HG03571 (cell line): ENCODE results near the gene LTC4S.
"Not testable (repeated sequence)": the region's sequence is repeated elsewhere in the genome, so short reads cannot be mapped to it uniquely, and the experiment has no call there.

Source experiments
- ATAC-seq: cut with Tn5 transposase; IDR thresholded peaks from one replicate; pipeline ENCODE4 v1.9.1; 2021; ENCODE audit not compliant: unreplicated experiment

Gene LTC4S

DNA sequence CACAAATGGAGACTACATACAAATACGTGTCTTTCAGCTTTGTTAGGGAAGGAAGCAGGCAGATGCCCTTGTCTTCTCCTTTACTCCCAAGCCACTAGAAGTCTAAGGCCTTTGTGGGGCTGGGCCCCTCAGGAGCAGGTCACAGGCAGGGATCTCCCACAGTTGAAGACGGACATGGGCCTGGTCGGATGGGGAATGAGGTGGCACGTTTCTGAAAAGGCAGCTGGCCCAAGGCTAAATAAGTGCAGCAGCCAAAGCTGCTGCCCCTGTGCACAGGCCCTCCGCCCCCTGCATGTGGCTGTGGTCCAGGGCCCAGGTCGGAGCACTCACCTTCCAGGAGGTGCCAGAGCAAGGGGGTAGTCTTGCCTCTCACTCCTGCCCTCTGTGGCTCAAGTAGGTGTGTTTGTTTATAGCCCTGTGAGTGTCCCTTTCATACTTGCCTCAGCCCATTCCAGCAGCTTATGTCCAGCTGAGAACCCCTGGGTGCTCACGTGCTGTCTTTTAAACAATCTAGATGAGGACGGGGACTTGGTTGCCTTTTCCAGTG is 28.7 kb downstream of the LTC4S start:
- no peak for ATAC-seq

DNA sequence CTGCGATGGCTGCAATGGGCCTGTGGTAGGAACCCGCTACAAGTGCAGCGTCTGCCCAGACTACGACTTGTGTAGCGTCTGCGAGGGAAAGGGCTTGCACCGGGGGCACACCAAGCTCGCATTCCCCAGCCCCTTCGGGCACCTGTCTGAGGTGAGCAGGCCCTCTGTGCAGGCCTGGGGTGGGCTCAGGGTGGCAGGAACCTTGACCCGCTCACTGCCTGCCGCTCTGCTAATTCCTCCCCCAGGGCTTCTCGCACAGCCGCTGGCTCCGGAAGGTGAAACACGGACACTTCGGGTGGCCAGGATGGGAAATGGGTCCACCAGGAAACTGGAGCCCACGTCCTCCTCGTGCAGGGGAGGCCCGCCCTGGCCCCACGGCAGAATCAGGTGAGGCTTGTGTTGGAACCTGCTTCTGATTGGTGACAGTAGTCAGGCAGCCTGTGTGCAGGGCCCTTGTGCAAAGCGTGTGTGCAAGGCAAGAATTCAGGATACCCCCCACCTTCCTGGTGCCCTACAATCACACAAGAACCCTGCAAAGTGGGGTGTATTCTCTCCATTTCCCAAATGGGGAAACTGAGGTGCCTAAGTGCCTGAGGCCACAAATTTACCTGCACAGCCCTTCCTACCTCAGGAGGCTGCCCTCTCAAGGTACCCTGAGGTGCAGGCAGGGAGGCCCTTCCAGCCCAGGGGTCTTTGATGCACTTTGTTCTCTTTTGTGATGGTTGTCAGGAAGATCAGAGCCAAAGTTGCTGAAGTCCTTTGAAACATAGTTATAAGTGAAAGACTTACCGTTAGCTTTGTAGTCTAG is 30.4 kb downstream of the LTC4S start:
- no peak for ATAC-seq

DNA sequence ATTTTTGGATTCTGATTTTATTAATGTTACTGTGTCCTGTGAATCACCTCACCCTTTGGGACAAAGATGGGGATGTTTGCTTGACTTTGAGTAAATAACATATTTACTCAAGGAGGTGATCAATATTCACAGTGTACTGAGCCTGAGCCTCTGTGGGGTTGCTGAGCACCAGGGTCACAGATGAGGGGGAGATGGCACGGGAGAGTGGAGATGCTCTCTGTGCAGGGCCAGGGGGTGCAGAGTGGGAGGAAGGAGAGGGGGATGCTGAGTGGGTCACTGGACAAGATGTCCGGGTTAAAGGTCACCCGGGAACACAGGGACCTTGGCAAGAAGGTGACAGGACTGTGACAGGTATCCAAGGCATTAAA is 30.9 kb downstream of the LTC4S start:
- no peak for ATAC-seq

DNA sequence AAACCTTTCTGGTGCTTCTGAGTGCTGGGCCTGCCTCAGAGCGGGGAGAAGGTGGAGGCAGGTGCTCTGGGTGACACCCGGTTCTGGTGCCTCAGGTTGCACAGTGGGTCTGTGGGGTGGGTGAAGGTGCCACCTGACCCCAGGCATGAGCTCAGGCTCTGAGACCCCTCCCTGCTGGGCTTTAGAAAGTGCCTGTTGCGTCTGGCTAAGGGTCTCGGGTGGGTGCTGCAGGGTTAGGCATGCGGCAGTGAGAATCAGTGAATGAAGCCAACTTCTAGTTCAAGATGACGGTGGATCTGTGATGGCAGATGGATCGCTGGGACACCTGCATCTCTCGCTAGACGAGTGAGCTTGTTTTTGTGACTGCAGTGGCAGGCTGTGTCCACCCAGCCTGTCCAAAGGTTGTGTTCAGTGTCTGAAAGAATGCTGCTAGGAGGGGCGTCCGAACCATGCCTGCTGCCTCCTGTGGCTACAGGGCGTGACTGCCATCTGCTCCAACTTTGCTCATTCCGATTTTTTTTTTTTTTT is 31.9 kb downstream of the LTC4S start:
- no peak for ATAC-seq

DNA sequence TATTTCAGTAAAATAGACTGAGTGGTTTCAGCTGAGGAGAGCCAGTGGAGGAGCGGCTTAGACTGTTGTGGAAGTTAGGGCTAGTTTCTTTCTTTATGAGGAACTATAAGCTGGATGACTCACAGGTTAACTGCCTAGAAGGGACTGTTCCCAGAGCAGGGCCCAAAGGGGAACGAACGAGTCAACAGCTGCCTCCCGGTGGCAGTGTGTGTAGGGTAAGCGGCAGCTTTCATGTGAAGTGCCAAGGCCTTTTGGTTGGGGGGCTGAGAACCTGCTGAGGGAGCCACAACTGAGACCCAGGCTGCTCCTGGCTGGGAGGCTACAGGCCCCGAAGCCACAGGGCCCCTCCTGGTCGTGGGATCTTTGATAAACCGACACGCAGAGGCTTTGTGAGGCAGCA is 33.9 kb downstream of the LTC4S start:
- ATAC-seq: no peak

DNA sequence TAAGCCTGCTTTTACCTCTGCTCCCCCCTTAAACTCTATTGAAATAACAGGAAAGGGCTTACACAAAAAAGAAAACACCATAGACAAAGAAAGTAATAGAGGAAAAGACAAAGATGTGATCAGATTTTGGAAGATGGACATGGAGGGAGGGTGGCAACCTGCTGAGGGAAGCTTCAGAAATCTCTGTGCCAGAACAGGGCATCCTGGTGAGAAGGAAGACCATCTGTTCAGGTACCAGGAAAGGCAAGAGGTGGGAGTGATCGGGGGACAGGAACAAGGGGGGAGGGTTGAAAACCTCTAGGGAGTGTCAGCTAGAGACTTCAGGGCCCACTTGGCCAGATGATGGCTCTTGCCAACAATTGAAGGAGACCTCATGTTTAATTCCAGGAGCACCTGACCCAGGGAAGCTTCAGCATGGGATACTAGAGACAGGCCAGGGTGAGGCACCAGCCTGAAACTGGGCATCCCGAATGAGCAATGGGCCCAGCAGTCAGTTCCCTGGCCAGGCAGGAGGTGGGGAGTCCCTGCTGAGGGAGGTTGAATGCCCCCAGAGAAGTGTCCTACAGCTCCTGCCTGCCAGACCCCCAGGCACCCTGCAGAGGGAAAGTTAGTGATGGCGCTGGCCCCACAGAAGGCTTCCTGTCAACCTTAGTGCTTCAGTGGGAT is 35.1 kb downstream of the LTC4S start:
- no peak for ATAC-seq

DNA sequence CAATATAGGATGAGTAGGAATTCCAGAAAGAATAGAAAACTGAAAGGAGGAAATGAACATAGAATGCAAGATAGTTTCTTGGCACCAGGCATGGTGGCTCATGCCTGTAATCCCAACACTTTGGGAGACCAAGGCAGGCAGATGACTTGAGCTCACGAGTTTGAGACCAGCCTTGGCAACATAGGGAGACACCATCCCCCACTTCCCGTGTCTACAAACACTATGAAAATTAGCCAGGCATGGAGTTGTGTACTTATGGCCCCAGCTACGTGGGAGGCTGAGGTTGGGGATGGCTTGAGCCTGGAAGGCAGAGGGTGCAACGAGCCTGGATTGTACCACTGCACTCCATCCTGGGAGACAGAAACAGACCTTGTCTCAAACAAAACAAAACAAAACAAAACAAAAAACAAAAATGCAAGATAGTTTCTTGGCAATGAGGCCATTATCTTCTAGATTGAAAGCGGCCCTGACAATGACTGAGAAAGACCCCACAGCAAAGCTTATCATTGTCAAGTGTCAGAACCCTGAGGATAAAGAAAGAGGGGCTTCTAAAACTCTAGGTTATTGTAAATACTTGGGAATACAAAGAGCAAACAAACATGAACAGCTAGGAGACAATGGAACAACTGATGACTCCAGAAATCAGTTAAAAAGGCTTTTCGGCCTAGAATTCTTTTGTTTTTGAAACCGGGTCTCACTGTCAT is 36.1 kb downstream of the LTC4S start:
- no peak for ATAC-seq

DNA sequence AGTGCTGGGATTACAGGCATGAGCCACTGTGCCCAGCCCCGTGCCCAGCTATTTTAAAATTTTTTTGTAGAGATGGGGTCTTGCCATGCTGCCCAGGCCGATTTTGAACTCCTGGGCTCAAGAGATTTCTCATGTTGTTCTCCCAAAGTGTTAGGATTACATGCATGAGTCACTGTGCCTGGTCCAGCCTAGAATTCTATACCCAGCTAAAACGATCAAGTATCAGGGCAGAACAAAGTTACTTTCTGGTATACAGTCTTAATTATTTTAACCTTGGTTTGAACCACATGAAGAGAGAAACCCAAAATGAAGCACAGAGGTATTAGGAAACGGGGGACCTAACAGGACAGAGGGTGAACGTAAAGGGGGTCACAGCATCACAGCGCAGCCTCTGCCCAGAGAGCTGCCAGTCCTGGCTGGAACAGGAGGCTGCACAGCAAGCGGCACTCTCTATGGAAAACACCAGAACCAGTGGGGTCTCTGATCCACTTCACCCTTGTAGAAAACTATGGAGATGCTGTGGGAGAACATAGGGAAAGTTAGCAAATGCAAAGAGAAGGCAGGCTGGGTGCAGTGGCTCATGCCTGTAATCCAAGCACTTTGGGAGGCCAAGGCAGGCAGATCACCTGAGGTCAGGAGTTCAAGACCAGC is 37.2 kb downstream of the LTC4S start:
- ATAC-seq: no peak

DNA sequence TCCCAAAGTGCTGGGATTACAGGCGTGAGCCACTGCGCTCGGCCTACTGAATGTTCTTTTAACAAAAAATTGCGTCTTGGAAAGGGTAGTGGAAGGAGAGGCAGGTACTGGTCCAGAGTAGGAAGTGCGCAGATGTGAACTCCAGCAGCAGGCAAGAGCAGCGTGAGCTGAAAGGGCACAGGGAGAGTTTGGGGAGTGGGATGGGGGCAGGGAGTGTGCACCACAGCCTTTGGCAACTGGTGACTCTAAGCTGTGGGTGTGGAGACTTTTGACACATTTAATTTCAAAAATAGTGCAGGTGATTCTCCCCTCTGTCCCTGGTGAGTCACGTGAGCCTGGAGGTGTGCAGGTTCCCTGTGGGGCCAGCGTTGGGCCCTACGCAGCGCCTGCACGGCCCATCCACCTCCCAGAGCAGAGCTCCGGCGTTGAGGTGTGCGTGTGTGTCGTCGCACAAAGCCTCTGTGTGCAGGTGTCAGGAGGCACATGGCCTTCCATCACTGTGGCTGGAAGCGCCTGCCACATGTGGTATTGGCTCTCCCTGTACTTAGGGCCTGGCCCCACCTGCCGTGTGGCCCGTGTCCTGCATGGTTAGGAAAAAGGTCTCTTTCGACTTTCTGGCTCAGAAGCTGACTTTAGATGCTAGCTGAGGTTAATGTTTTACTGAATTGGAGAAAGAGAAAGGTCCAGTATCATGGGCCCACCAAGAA is 38.4 kb downstream of the LTC4S start:
- ATAC-seq: no peak

DNA sequence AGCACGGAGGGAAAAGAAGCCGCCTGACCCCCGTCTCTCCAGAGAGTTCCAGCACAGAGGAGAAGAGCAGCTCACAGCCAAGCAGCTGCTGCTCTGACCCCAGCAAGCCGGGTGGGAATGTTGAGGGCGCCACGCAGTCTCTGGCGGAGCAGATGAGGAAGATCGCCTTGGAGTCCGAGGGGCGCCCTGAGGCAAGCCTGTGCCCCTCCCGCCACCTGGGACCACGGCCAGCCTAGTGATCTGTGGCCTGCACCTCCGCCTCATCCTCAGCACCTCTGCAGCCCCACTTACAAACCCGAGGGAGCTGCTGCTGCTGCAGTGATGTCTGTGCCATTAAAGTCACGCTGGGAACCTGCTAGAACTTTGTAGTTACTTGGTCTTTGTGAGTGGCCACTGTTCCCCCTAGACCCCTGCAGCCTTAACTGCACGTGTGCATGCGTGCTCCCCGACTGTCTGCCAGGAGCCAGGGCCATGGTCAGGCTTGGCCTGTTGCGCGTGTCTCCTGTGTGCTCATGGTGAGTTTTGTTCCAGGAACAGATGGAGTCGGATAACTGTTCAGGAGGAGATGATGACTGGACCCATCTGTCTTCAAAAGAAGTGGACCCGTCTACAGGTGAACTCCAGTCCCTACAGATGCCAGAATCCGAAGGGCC is 39.4 kb downstream of the LTC4S start:
- ATAC-seq: no peak

DNA sequence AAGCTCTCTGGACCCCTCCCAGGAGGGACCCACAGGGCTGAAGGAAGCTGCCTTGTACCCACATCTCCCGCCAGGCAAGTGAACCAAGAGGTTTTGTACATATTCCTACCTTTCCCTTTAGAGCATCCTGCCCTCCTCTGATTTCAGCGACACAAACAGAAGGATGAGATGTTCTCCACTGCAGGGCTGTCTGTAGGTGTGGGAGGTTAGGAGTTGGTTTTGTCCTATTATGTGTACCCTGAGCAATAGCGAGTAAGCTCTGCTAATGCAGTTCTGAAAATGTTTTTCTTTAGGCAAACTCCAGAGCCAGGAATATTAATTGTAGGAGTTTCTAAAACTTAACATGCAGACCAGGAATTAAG is 39.9 kb downstream of the LTC4S start:
- ATAC-seq: no peak

DNA sequence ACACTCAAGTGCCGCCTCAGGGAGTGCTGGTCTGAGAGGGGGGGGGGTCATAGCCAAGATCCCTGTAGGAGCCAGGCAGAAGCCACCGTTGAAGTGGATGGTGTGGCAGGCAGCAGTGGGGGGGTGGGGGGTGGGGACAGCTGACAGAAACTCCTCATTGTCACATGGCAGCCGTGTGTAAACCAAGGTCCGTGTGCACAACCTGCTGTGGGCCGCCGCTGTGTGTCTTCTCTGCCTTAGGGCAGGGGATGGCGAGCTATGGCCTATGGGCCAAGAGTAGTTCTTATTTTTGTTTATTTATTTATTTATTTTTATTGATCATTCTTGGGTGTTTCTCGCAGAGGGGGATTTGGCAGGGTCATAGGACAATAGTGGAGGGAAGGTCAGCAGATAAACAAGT is 40.3 kb downstream of the LTC4S start:
- ATAC-seq: no peak

DNA sequence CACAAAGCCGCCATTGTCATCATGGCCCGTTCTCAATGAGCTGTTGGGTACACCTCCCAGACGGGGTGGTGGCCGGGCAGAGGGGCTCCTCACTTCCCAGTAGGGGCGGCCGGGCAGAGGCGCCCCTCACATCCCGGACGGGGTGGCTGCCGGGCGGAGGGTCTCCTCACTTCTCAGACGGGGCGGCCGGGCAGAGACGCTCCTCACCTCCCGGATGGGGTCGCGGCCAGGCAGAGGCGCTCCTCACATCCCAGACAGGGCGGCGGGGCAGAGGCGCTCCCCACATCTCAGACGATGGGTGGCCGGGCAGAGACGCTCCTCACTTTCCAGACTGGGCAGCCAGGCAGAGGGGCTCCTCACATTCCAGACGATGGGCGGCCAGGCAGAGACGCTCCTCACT is 41.1 kb downstream of the LTC4S start:
- ATAC-seq: not testable (repeated sequence)

DNA sequence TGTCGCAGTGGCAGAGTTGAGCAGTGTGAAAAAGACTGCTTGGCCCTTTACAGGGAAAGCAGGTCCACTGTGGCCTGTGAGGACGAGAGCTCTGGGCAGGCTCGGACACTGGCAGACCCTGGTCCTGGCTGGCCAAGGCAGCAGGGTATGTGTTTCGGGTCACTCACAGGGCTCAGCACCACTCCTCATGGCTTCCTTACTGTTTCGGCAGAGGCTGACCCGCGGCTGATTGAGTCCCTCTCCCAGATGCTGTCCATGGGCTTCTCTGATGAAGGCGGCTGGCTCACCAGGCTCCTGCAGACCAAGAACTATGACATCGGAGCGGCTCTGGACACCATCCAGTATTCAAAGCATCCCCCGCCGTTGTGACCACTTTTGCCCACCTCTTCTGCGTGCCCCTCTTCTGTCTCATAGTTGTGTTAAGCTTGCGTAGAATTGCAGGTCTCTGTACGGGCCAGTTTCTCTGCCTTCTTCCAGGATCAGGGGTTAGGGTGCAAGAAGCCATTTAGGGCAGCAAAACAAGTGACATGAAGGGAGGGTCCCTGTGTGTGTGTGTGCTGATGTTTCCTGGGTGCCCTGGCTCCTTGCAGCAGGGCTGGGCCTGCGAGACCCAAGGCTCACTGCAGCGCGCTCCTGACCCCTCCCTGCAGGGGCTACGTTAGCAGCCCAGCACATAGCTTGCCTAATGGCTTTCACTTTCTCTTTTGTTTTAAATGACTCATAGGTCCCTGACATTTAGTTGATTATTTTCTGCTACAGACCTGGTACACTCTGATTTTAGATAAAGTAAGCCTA is 42.6 kb downstream of the LTC4S start:
- ATAC-seq: peak; percentile 48

DNA sequence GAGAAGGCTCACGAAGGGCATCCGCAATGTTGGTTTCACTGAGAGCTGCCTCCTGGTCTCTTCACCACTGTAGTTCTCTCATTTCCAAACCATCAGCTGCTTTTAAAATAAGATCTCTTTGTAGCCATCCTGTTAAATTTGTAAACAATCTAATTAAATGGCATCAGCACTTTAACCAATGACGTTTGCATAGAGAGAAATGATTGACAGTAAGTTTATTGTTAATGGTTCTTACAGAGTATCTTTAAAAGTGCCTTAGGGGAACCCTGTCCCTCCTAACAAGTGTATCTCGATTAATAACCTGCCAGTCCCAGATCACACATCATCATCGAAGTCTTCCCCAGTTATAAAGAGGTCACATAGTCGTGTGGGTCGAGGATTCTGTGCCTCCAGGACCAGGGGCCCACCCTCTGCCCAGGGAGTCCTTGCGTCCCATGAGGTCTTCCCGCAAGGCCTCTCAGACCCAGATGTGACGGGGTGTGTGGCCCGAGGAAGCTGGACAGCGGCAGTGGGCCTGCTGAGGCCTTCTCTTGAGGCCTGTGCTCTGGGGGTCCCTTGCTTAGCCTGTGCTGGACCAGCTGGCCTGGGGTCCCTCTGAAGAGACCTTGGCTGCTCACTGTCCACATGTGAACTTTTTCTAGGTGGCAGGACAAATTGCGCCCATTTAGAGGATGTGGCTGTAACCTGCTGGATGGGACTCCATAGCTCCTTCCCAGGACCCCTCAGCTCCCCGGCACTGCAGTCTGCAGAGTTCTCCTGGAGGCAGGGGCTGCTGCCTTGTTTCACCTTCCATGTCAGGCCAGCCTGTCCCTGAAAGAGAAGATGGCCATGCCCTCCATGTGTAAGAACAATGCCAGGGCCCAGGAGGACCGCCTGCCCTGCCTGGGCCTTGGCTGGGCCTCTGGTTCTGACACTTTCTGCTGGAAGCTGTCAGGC is 43.6 kb downstream of the LTC4S start:
- ATAC-seq: no peak

DNA sequence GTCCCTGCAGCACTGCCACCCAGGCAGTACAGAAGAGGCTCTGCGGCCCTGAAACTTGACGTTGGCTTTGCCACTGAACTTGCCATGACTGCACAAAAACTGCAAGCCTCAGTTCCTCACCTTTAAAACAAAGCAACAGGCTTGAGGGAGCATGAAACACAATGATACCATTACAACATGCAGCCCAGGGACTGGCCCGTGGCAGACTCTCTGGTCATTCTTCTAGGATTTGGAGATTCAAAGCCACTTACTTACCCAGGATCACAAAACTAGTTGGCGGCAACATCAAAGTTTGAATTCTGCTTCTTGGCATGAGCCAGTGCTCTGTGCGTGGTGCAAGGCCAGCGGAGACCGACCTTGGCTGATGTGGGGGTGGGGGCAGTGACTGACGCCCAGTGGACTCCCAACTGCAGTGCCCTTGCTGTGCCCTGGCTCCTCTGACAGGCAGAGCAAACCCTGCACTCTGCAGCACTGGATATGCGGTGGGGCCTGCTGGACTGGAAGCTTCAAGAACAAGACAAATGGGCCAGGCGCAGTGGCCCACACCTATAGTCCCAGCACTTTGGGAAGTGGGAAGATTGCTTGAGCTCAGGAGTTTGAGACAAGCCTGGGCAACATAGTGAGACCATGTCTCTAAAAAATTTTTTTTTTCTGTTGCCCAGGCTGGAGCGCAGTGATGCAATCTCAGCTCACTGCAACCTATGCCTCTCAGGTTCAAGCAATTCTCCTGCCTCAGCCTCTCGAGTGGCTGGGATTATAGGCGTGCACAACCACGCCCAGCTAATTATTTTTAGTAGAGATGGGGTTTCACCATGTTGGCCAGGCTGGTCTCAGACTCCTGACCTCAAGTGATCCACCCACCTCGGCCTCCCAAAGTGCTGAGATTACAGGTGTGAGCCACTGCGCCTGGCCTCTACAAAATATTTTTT is 45.8 kb downstream of the LTC4S start:
- no peak for ATAC-seq

DNA sequence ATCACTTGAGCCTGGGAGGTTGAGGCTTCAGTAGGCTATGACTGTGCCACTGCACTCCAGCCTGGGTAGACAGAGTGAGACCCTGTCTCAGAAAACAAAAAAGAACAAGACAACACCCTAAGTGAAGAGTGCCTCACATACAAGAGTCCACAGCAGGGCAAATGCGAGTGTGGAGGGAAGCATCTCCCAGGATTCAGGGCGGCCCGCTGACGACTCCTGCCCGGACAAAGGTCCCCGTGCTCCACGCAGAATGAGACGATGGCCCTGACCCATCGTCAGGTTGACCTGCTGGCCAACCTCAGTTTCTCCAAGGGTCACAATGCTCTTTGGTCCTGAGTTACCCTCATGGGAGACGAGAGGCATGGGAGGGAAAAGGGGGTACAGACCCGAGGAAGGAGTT is 46.5 kb downstream of the LTC4S start:
- no peak for ATAC-seq
